ENCODE data around the gene TEX2. TPM values are rescaled to one million over a fixed set of nuclear protein-coding genes. Genes with fewer than 3 reads are reported as not detected.

Gene TEX2
- 23.5 and 27.5 TPM in 2 replicates for total RNA-seq

DNA sequence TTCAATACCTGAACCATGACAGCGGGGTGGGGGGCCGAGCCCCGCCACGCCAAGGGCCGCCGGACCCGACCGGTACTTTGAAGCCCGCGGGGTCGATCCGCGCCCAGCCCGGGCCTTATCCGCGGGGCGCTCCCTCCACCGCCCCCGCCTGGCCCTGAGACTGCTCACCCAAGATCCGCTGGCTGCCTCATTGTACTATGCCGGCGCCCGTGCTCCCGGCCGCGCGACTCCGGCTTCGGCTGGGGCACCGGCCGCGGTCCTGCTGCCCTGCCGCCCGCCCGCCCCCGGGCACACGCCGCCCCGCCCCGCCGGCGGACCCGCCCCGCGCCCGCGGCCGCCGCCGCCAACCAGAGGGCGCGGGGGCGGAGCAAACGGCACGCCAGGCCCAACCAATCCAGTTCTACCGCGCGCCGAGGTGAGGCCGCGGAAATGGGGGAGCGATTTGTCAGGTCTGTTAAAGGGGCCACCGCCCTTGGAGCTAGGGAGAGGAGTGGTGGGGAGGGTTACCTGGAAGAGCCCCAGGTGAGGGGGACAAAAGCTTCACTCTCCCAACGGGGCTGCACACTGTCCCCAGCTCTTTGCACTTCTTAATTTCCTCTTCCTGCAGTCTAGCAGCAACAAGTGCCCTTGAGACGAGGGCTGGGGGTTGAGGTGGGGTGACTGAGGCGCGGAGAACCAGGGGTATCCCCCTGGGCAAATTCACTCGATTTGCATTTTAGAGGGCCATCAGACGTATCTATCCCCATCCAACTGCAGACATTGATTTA, at the start of gene TEX2:
Gene TEX2 (minus strand): TSS at position 261 of the 767 bp plus-strand sequence. CDS start 49,043 bp downstream, outside the sequence.

DNA sequence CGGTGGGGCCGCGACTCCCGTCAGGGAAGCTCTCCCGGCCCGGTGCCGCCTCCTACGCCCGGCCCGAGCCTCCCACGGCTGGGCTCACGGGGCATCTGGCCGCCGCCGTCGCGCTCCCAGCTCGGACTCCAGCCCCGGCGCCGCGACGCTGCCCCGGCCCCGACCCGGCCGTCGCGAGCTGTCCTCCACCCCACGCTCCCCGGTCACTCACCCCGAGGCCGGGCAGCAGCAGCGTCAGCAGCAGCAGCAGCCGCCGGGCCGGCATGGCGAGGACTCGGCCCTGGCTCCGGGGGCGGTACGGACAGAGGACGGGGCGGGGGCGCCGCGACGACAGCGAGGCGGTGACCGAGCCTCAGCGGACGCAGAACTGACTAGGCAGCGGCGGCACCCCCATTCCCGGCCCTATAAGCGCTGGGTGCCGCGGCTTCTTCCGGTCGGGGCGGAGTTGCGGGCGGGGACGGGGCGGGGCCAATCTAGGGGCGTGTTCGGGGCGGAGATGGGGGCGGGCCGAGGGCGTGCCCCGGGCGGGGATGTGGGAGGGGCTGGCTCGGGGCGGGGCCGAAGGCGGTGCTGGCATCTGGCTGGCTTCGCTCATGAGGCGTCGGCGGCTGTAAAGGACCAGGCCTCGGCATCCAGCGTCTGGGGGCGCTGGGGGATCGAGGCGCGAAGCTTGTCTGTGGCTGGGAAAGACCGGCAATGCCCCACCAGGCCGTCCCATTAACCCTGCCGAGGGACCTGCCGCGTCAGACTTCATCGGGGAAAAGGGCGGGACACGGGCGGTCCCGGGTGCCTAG, 133.1 kb downstream of the TEX2 start, which contains the start of gene ERN1:
Gene ERN1 (minus strand): TSS at position 380 of the 794 bp plus-strand sequence. CDS start 115 bp downstream, at position 265.

Other genes starting within 250 kb of the TEX2 start
- gene ICAM2, start 242.6 kb downstream of the TEX2 start, total RNA-seq = 0.21 TPM in 1 of 2 replicates, not detected in the other
- gene ERN1, start 133.1 kb downstream of the TEX2 start, total RNA-seq = 7.7 and 10.6 TPM in 2 replicates
- gene PECAM1, start 127.6 kb upstream of the TEX2 start, total RNA-seq = not detected in 2 replicates
- 0.28 and 4.3 TPM in 2 replicates for gene MILR1, start 185.9 kb upstream of the TEX2 start, total RNA-seq
- 4.4 and 6.6 TPM in 2 replicates for gene POLG2, start 233.8 kb upstream of the TEX2 start, total RNA-seq
- gene DDX5, start 243.0 kb upstream of the TEX2 start, total RNA-seq = 299 and 479 TPM in 2 replicates
- 16.9 and 20.0 TPM in 2 replicates for gene CEP95, start 243.7 kb upstream of the TEX2 start, total RNA-seq